Left lobe of liver (tissue), 2 donors: ENCODE data around the gene SOX12. TPM values are rescaled to one million over a fixed set of nuclear protein-coding genes. Genes with fewer than 3 reads are reported as not detected.
"Not testable (repeated sequence)": the region's sequence is repeated elsewhere in the genome, so short reads cannot be mapped to it uniquely, and the experiment has no call there.

Experiments
- ATAC-seq: fragments of 200-7000 bp; cut with Tn5 transposase; one replicate; pipeline ENCODE4 v1.9.1; 2020; ENCODE audit warnings: mild to moderate bottlenecking, moderate library complexity
- DNase-seq: peaks from one replicate; pipeline ENCODE4 v3.0.0-alpha.2; 2020; ENCODE audit warnings: low spot score
- total RNA-seq: library from RNA; stranded (reverse); gene quantifications from one replicate; pipeline ENCODE4 v1.2.1, GENCODE V29; 2021
- donor health status: DM: no; HTN: no; CAD: no; lungs with moderate emphysema.
- donor health status: DM: no; HTN: yes; CAD: no.

SOX12 gene
- total RNA-seq, 1 donor from 2014 or later, result 5.6 TPM

DNA sequence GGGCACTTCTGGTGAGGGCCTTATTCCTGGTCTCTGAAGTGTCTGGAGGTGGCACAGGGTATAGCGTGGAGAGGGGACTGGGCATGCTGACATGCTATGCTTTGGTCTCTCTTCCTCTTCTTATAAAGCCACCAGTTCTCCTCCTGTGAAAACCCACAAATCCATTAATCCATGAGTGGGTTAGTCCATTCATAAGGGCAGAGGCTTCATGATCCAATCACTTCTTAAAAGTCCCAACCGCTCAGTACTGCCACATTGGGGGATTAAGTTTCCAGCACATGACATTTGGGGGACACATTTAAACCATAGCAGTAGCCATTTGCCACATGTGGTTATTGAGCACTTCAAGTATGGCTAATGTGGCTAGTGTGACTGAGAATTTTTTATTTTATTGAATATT, 51.4 kb downstream of the SOX12 start:
- ATAC-seq, result no peak
- no peak for DNase-seq

DNA sequence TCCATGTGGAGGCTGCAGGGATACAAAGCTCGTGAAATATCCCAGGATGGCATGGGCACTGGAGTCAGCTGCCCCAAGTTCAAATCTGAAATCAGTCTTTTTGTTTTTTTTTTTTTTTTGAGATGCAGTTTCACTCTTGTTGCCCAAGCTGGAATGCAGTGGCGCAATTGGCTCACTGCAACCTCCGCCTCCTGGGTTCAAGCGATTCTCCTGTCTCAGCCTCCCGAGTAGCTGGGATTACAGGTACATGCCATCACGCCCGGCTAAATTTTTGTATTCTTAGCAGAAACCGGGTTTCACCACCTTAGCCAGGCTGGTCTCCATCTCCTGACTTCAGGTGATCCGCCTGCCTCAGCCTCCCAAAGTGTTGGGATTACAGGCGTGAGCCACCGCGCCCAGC, 52.2 kb downstream of the SOX12 start:
- DNase-seq, ATAC-seq: not testable (repeated sequence)

DNA sequence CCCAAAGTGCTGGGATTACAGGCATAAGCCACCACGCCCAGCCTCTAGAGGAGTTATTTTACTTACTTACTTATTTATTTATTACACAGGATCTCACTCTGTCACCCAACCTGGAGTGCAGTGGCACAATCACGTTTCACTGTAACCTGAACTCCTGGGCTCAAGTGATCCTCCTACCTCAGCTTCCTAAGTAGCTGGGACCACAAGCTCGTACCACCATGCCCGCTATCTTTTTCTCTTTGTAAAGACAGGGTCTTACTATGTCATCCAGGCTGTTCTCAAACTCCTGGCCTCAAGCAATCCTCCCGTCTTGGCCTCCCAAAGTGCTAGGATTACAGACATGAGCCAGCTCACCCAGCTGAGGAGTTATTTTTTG, 53.6 kb downstream of the SOX12 start:
- no peak for ATAC-seq
- no peak for DNase-seq

Other genes with a start within 250 kb of the SOX12 start
- gene DEFB125, start 237.9 kb upstream of the SOX12 start, total RNA-seq, result not detected
- gene DEFB126, start 183.0 kb upstream of the SOX12 start, total RNA-seq, result not detected
- not detected for gene DEFB127, start 168.1 kb upstream of the SOX12 start, total RNA-seq
- not detected for gene DEFB128, start 135.8 kb upstream of the SOX12 start, total RNA-seq
- gene DEFB129, start 98.3 kb upstream of the SOX12 start, total RNA-seq, result not detected
- 0.15 TPM for gene DEFB132, start 67.8 kb upstream of the SOX12 start, total RNA-seq
- 2.0 TPM for gene C20orf96, start 34.8 kb upstream of the SOX12 start, total RNA-seq
- gene ZCCHC3, start 28.0 kb upstream of the SOX12 start, total RNA-seq, result 5.6 TPM
- gene NRSN2, start 21.6 kb downstream of the SOX12 start, total RNA-seq, result 3.1 TPM
- 18.3 TPM for gene TRIB3, start 55.2 kb downstream of the SOX12 start, total RNA-seq
- 73.9 TPM for gene RBCK1, start 82.7 kb downstream of the SOX12 start, total RNA-seq
- gene TBC1D20, start 137.0 kb downstream of the SOX12 start, total RNA-seq, result 12.6 TPM
- gene CSNK2A1, start 218.2 kb downstream of the SOX12 start, total RNA-seq, result 33.6 TPM